Measurements from ENCODE around the gene JAZF1. TPM values are rescaled to one million over a fixed set of nuclear protein-coding genes. Genes with fewer than 3 reads are reported as not detected.
A peak's percentile ranks its signal among the peaks of the same experiment; 100 is the strongest.

The JAZF1 gene
- total RNA-seq, 1 experiment from 2014 or later = 15.3 TPM

- DNase-seq (ENCODE audit: low read depth, low spot score) = no peak
- in situ Hi-C loops (cut with HindIII; ENCODE audit: low pct_unique_long_range_greater_than_20kb, low sequenced_read_pairs) = no loop called here
Measured at GRCh38 chr7:28075674-28076358, 104.8 kb downstream of the JAZF1 start.

DNA sequence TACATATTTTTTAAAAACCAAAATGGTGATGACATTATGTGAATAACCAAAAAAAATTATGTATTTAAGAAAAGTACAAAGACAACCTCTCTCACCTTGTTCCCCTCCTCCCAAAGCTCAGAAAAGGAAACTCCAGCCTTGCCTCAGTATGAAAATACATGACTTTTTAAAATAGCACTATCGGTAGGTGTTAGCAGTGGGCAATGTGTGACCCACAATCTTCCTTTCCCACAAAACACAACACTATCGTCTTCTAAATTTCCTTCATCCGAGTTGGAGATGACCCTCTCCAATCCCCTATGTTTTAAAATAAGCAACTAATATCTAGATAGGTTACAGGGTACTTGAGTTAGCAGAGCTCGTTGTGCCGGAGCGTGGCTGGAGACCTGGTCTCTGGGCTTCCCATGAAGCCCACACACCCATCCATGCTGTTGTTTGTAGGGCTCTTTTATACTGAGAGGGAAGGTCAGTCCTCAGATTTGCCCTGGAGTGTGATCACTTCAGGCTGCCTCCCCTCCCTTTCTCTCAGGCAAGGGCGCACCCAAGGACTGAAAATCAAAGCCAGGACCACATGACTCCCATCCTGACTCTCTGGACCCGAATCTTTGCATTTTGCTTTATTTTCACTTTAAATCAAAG lies 107.6 kb downstream of the JAZF1 start:
- DNase-seq (ENCODE audit: low read depth, low spot score) = no peak
- in situ Hi-C loops (cut with HindIII; ENCODE audit: low pct_unique_long_range_greater_than_20kb, low sequenced_read_pairs) = no loop called here

- DNase-seq (ENCODE audit: low read depth, low spot score) = no peak
- in situ Hi-C loops (cut with HindIII; ENCODE audit: low pct_unique_long_range_greater_than_20kb, low sequenced_read_pairs) = no loop called here
Measured at GRCh38 chr7:28071570-28071969, 109.0 kb downstream of the JAZF1 start.

DNA sequence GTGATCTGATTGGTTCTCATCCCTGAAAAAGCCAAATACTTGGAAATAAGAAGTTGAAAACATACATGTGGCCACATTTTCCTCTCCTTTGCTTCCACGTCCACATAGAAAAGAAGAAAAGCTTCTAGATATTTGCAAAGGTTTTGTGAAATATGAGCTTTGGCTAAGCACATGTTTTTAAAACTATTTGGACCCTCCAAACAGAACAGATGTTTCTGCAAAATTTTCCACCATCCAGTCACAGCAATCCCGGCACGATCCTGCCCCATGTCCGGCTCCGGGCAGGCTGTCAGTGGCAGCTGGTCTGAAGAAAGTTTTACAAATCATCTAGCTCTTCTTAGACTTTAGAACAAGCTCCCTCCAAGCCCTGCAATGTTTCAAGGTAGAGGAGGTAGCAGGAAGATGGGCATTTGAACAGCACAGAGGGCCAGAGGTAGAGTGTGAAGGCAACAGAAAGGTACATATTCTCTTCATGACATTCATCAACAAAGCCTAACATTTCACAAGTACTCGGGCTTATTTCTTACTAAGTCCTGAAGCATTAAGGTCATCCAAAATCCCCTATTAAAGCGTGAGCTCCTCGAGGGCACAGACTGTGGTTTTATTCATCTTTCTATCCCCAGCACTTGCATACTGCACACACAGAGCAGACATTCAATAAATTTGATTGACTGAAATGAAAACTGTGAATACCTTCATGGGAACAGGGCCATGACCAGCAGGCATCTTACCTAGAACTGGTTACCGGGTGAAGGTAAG lies 110.1 kb downstream of the JAZF1 start:
- in situ Hi-C loops (cut with HindIII; ENCODE audit: low pct_unique_long_range_greater_than_20kb, low sequenced_read_pairs) = no loop called here
- no peak for DNase-seq (ENCODE audit: low read depth, low spot score)

DNA sequence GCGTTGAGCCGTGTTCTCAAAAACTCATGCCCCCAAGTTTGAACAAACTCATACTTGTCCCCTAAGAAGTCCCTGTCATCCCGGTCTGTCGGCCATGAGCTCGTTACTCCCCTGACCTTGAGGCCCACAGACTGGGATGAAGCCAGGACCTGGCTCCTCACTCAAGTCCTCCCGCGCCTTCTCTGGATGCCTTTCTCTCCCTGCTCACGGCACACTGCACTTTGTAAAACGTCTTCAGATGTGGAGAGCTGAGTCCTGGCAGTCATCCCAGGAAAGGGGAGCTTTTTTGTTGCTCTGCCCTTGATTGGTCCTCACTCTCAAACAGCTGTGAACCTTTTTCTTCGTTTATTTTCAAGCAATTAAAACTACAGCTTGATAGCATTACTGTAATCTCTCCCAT lies 110.8 kb downstream of the JAZF1 start:
- in situ Hi-C loops (cut with HindIII; ENCODE audit: low pct_unique_long_range_greater_than_20kb, low sequenced_read_pairs) = no loop called here
- DNase-seq (ENCODE audit: low read depth, low spot score) = no peak

GRCh38 chr7:28069388-28069787 lies 111.2 kb downstream of the JAZF1 start:
- in situ Hi-C loops (cut with HindIII; ENCODE audit: low pct_unique_long_range_greater_than_20kb, low sequenced_read_pairs) = no loop called here
- no peak for DNase-seq (ENCODE audit: low read depth, low spot score)

GRCh38 chr7:28068811-28069216 lies 111.8 kb downstream of the JAZF1 start:
- DNase-seq (ENCODE audit: low read depth, low spot score) = no peak
- in situ Hi-C loops (cut with HindIII; ENCODE audit: low pct_unique_long_range_greater_than_20kb, low sequenced_read_pairs) = no loop called here

- in situ Hi-C loops (cut with HindIII; ENCODE audit: low pct_unique_long_range_greater_than_20kb, low sequenced_read_pairs) = no loop called here
- DNase-seq (ENCODE audit: low read depth, low spot score) = no peak
Measured at GRCh38 chr7:28067171-28067570, 113.4 kb downstream of the JAZF1 start.

- in situ Hi-C loops (cut with HindIII; ENCODE audit: low pct_unique_long_range_greater_than_20kb, low sequenced_read_pairs) = no loop called here
Measured at GRCh38 chr7:28065721-28066285, 114.8 kb downstream of the JAZF1 start.

DNA sequence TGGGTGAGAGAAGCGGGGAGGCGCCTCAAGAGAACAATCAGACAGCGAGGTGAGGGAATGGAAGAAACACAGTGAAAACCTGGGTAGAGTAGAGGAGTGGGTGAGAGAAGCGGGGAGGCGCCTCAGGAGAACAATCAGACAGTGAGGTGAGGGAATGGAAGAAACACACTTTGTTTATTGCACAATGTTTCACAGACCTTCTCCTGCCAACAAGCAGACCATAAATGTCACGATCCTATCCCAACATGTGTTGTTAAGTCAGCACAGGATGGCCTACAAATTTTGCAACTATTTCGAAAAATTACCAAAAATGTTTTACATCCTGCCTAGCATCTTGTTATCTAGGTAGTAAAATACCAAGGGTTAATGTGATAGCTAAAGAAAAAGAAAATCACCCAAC lies 115.3 kb downstream of the JAZF1 start:
- in situ Hi-C loops (cut with HindIII; ENCODE audit: low pct_unique_long_range_greater_than_20kb, low sequenced_read_pairs) = no loop called here
- no peak for DNase-seq (ENCODE audit: low read depth, low spot score)

More at GRCh38 chr7:28065721-28066285, 114.8 kb downstream of the JAZF1 start:
- no peak for DNase-seq (ENCODE audit: low read depth, low spot score)

GRCh38 chr7:28064437-28064836 lies 116.2 kb downstream of the JAZF1 start:
- DNase-seq (ENCODE audit: low read depth, low spot score) = no peak
- in situ Hi-C loops (cut with HindIII; ENCODE audit: low pct_unique_long_range_greater_than_20kb, low sequenced_read_pairs) = no loop called here

DNA sequence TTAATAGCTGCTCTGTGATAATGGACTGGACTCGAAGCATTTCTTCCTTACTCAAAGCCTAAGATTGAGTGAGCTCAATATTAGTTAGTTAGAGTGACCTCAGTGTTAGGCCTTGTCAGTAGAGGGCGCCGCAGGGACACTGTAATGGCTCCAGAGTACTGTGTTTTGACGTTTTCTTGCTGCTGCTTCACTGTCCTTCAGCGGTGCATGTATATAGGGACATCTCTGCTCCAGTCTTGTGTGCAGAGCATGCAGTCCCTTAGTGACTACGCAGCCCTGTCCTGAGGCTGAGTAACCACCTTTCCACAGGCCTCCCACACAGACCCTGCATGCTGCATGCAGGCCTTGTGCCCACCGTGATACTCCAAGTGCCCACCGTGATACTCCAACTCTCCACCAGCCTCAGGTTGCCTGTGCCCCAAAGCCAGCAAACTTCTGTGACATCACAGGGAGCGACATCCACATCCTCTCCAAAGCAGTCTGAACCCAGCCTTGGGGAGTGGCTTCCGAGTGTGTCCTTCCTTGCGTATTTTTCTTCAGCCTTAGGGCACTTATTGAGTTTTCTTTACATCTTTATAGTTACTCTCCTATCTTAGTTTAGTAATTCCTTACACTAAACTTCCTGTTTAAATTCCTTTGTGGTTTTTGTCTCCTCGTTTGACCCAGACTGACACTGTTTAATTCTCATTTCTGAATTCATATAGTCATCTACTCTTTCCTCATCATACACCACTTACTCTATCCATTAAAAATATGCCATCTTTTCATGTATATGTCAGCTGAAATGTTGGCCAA lies 118.2 kb downstream of the JAZF1 start:
- in situ Hi-C loops (cut with HindIII; ENCODE audit: low pct_unique_long_range_greater_than_20kb, low sequenced_read_pairs) = no loop called here
- DNase-seq (ENCODE audit: low read depth, low spot score) = peak; percentile 95

DNA sequence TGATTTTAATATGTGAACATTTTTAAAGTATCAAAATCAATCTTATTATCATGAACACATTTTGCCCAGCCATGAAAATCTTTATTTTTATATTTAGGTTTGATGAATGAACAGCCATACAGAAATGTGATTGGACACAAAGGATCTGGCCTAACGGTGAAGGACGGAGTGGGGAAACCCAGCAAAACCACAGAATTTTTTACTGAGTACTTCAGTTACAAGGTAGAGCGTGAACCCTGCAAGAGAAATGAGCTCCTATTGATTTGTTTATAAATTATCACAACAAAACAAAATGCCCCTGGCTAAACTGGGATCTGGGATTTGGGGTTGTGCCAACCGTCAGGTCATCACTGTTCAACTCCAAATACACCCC lies 118.8 kb downstream of the JAZF1 start:
- no peak for DNase-seq (ENCODE audit: low read depth, low spot score)
- in situ Hi-C loops (cut with HindIII; ENCODE audit: low pct_unique_long_range_greater_than_20kb, low sequenced_read_pairs) = no loop called here

GRCh38 chr7:28060371-28060950 lies 120.1 kb downstream of the JAZF1 start:
- no peak for DNase-seq (ENCODE audit: low read depth, low spot score)
- in situ Hi-C loops (cut with HindIII; ENCODE audit: low pct_unique_long_range_greater_than_20kb, low sequenced_read_pairs) = no loop called here

- in situ Hi-C loops (cut with HindIII; ENCODE audit: low pct_unique_long_range_greater_than_20kb, low sequenced_read_pairs) = no loop called here
Measured at GRCh38 chr7:28055161-28055544, 125.4 kb downstream of the JAZF1 start.

GRCh38 chr7:28054531-28055160 lies 125.9 kb downstream of the JAZF1 start:
- in situ Hi-C loops (cut with HindIII; ENCODE audit: low pct_unique_long_range_greater_than_20kb, low sequenced_read_pairs) = no loop called here

More at GRCh38 chr7:28055161-28055544, 125.4 kb downstream of the JAZF1 start:
- no peak for DNase-seq (ENCODE audit: low read depth, low spot score)

DNA sequence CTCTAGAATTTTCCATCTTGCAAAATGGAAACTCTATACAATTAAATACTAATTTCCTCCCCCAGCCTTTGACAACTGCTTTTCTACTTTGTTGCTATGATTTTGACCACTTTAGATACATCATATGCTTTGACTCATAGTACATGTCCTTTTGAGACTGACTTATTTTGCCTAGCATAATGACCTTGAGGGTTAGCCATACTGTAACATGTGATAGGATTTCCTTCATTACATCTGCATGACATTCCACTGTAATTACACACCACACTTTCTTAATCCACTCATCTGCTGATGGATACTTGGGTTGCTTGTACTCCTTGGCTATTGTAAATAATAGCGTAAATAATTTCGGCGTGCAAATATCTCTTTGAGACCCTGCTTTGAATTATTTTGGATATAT lies 127.7 kb downstream of the JAZF1 start:
- DNase-seq (ENCODE audit: low read depth, low spot score) = peak; percentile 37
- in situ Hi-C loops (cut with HindIII; ENCODE audit: low pct_unique_long_range_greater_than_20kb, low sequenced_read_pairs) = no loop called here

More at GRCh38 chr7:28054531-28055160, 125.9 kb downstream of the JAZF1 start:
- no peak for DNase-seq (ENCODE audit: low read depth, low spot score)
